ENCODE data around the gene LINC00237.

LINC00237 gene

DNA sequence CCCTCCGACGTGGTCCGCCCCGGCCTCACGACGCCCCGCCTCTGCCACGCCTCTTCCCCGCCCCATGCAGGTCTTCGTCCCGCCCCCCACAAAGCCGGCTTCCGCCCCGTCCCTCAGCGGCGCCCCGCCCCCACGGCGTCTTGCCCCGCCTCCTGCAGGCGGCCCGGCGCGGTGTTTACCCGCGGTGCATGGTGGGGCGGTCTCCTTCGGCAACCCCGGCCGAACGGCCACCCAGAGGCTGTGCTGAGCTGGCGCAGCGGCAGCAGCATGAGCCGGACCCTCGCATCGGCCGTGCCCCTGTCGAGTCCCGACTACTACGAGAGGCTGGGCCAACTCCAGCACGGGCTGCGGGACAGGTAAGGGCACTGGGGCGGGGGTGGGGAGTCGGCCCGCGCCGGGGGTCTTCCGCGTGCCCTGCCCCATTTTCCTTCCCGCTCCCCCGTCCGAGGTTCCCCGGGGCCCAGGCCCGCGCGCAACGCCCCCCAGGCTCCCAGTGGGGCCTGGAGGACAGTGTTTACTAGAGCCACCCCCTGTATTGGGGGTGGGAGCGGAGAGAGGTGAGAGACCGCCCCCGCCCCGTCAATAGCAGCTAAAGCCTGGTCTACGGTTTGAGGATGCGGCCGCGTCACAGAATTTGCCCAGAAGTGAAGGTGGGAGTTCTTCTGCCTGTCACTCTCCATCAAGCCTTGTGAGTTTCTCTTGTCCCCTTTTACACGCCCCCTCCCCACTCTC lies 19.9 kb upstream of the LINC00237 start, which contains the start of gene KIZ:
TSS of gene KIZ (plus strand) at position 234 of the 732 bp plus-strand sequence. CDS start at position 268, 34 bp downstream.
- FAIRE-seq: peak; percentile 97
- peak; percentile 92 for DNase-seq (ENCODE audit: extremely low spot score, insufficient read length, low read depth)

DNA sequence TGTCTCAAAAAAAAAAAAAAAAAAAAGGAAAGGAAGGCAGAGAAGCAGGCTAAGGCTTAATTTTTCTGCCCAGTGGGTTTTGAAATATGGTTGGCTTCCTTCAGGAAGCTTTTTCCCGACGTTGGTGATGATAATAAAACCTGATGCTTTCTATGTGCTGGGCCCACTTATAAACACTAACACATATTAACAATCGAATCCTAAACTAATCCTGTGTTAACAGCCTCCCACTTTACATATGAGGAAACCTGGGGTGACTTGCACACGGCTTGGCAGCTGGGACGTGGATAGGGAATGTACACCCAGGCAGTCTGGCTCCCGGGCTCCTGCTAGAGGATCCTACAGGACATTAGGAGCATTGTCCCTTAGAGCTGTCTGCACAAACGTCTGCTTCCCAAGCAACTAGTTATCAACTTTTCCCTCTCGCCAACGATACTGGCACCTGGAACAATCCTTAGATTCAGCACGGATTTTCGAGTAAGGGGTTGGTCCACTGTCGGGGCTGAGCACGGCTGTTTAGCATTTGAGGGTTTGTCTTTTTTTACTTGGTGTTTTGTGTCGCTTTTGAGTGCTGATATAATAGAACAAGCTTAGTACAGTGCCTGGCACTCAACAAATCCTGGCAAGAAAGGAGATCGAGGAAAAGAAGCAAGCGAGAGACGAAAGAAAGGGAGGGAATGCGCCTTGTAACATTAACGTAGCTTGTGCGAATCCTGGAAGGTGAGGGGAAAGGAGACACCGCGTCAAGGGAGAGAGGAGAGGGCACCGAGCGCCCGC lies 19.1 kb upstream of the LINC00237 start:
- FAIRE-seq: no peak
- DNase-seq (ENCODE audit: extremely low spot score, insufficient read length, low read depth): no peak

DNA sequence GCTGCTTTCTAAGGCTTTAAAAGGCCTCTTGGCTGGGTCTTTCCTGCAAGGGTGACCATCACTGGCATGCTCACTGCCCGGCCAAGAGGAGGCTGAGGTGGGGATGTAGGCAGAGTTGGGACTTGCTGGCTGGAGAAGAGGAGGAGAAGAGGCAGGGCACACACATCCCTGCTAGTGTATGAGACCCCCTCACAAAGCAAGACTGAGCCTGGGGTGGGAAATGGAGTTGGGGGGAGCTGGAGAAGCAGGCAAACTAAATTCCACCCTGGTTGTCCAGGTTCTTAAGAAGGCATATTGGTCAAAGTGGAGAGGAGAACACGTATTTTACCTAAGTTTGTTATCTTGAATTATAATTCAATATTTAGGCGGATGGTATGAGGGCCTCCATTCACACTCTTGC lies 18.0 kb upstream of the LINC00237 start:
- FAIRE-seq (no peak), DNase-seq (ENCODE audit: extremely low spot score, insufficient read length, low read depth) (no peak)

DNA sequence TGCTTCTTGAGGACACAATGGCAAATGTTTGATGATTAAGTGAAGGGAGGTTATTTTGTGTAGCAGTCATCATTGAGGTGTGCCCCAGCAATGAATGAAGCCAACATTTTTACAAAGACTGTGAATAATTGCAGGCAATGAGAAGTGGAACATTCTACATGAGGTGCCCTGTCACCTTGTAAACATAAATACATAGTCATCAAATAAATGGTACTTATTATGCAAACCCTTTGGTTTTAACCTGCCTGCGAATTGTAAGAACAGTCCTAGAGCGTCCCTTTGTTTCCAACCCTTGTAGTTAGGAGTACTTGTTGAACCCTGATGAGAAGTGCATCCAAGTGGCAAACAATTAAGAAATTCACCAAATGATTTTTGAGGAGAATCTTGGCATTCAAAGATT lies 12.6 kb upstream of the LINC00237 start:
- no peak for FAIRE-seq
- no peak for DNase-seq (ENCODE audit: extremely low spot score, insufficient read length, low read depth)

DNA sequence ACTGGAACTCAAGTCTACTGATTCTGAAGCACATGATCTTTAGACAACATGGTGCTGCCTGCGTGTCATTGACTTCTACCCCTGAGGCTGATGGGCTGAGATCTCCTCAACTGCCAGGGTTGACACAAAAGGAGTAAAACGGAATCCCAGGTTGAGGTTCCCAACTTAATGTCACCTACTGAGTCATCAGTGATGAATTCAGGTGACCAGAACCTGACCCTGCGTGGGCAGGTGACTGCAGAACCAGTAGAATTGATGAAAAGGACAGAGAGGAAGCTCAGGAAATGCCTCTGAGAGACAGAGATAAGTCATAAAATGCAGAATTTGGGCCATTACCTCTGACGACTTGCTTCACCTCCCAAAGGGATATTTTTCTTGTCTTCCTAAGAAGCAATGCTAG lies 12.0 kb upstream of the LINC00237 start:
- FAIRE-seq (no peak), DNase-seq (ENCODE audit: extremely low spot score, insufficient read length, low read depth) (no peak)

DNA sequence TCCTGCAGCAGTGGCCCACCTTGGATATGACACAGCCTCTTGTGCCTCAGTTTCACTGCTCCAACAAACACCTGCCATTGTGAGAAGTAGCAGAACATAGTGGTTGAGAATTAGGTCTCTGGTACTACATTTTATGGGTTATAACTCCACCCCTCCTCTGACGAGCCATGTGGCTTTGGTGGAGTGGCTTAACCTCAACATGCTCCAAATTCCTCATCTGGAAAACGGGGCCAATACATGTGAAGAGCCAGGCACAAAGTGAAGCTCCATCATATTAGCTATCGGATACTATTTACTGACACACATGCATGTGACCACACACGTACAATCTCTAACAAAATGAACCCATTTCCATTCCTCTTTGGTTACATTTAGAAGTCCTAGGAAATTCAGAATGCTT lies 11.4 kb upstream of the LINC00237 start:
- DNase-seq (ENCODE audit: extremely low spot score, insufficient read length, low read depth) (no peak), FAIRE-seq (no peak)

DNA sequence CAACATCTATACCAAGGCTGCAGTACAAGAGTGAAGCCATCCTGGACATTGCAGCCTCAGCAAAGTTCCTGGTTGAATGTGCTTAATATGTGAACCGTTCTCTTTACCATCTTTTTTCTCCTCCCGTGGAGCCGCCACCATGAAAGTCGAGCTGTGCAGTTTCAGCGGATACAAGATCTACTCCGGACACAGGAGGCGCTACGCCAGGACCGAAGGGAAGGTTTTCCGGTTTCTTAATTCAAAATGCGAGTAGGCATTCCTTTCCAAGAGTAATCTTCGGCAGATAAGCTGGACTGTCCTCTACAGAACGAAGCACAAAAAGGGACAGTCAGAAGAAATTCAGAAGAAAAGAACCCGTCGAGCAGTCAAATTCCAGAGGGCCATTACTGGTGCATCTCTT lies 8.4 kb upstream of the LINC00237 start:
- DNase-seq (ENCODE audit: extremely low spot score, insufficient read length, low read depth) (no peak), FAIRE-seq (no peak)

DNA sequence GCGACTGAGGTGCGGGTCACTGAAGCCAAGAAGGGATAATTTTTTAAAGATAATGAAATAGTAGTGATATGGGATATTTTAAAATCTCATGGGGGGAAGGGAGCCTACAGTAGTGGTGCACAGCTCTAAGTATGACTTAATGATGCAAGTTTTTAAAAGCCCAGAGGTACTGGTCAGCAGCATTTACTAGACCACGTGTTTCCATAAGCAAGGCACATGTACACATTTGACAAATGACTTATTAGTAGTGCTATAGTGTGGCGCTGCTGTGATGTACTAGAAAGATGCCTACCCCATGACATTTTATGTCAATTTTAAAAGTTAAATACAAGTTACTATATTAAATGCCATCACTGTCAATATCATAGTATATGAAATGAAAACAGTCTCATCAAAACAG lies 7.5 kb upstream of the LINC00237 start:
- no peak for FAIRE-seq
- DNase-seq (ENCODE audit: extremely low spot score, insufficient read length, low read depth): no peak

DNA sequence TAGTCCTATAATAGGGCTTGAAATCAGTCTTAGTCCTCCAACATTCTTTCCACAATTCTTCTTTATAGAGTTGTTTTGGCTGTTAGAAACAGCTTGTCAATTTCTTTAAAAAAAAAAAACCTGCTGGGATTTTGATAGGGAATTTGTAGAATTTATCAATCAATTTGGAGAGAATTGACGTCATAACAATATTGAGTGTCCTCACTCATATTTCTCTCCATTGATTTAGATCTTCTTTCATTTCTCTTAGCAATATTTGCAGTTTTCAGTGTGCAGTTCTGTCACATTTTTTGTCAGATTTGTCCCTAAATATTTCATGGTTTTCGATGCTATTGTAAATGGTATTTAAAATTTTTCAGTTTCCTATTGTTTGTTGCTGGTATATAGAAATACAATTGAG lies 5.3 kb upstream of the LINC00237 start:
- no peak for FAIRE-seq
- no peak for DNase-seq (ENCODE audit: extremely low spot score, insufficient read length, low read depth)

DNA sequence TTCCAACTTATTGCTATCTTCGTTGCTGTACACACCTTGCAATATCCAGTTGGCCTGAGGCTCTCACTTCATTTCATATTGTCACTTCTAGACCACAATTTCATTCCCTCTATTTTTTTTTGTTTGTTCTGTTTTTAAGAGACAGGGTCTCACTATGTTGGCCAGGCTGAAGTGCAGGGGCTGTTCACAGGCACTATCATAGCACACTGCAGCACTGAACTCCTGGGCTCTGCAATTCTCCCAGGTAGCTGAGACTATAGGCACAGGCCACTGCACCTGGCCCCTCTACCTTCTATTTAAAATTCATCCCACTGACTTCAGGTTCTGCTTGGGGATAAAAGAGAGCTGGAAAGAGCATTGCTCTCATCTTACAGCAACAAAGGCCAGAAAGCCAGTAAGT lies 4.7 kb upstream of the LINC00237 start:
- DNase-seq (ENCODE audit: extremely low spot score, insufficient read length, low read depth) (no peak), FAIRE-seq (no peak)

DNA sequence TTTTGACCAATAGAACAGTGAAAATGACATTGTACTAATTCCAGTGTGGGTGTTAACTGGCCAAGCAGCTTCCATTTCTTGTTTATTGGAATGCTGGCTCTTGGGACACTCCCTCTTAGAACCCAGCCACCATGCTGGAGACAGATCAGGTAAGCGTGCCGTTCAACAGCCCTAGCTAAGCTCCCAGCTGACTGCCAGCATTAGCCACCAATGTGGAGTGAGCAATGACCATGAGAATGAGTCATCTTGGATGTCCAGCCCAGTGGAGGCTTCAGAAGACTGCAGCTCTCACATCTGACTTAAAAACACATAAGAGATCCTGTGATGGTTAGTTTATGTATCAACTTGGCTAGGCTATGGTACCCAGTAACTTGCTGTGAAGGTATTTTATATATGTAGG lies 3.0 kb upstream of the LINC00237 start:
- DNase-seq (ENCODE audit: extremely low spot score, insufficient read length, low read depth) (no peak), FAIRE-seq (no peak)

DNA sequence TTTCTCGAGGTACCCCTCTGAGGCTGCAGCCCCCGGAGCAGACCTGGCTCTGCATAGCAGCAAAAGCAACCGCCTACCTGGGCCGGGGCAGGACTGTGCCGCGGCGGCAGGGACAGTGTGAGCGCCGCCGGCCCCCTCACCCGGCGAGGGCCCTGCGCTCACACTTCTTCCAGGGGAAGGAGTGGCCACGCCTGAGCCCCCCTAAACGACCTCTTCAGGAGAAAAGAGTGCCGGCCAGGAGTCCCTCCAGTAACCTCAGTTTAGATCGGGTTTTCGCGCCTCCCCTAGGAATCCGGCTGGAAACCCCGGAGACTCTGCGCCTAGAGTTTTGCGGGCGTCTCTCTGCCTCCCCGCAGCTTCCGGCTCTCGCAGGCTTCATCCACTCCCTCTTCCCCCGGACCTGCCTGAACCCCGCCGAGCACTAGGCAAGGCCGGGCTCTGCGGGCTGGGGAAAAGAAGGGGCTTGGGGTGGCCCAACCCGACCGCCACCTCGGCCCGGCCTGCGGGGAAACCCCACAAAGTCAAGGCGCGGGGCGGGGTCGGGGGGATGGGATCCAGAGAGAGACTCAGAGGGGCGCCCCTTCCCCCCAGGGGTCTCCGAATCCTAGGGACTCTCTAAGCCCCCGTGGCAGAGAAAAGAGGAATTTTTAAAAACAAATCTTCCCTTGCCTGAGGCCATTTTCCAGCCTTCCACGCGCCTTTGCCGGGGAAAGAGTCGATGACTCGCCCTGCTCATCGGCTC lies 558 bp downstream of the LINC00237 start:
- no peak for DNase-seq (ENCODE audit: extremely low spot score, insufficient read length, low read depth)

DNA sequence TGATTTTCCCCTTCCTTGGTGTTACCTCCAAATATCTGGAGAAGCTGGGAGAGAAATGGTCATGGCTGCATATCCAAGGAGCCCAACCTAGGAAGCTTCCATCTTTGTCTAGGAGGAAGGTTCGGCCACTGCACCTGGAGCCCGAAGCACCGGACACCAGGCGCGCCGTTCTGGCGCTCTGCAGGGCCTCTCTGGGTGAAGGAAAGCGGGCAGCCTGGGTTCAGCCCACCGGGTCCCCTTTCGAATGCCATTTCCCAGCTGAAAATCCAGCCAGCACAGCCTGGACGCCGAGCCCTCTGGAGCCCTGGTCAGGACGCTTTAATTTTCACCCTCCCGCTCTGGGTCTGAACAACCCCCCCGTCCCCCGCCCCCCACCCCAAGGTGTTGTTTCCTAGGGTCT lies 1.2 kb downstream of the LINC00237 start:
- FAIRE-seq: no peak

More for the DNA sequence above, 558 bp downstream of the LINC00237 start:
- FAIRE-seq: no peak

DNA sequence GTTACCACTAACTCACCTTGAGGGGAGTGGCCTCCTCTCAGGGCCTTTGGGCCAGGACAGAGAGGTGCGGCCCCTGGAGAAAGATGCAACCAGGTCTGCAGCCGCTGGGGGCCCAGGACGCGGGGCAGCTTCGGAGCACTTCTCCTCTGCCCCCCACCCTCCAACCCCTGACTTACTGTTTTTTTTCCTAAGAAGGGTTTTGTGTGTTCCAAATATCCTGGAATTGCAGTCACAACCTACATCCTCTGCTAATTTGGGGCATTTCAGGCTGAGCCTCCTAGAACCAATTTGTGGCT lies 1.7 kb downstream of the LINC00237 start:
- FAIRE-seq (no peak), DNase-seq (ENCODE audit: extremely low spot score, insufficient read length, low read depth) (no peak)

More for the DNA sequence above, 1.2 kb downstream of the LINC00237 start:
- no peak for DNase-seq (ENCODE audit: extremely low spot score, insufficient read length, low read depth)

DNA sequence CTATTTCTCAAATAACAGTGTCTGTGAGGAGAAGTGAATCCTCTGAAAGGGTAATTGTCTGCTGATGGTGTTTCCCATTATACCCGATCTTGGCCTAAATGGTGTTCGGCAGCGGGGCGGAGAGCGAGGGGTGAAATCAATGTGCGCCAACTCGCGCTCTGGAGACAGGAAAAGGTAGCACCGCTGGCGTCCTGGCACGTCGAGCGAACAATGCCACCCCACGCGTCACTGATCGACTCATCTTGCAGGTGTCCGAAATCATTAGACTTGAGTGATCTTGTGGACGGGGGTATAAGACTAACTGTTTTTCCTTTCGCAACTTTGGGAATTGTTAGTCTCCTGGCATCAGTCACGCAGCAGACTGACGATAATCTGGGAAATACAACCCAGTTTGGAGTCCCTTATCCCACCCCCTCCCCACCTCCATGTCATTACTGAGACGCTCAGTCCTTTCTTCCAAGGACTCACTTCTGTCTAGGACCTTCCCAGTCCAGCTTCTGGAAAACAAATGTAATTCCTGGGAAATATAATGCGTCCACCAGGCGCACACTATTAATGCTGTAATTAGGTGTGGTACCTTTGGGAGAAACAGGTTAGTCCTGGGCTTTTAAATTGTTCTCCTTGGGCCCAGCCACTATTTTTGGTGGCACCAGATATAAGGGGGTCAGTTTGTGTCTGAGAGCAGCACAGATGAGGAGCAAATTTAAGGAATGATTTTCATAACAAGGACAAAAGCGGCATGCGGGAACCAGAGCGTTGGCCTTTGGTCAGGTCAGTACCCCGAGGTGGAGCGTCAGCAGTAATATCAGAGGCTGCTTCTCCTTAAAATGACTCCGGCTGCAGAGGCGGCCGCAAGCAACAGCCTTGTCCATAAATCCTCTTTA lies 2.3 kb downstream of the LINC00237 start:
- DNase-seq (ENCODE audit: extremely low spot score, insufficient read length, low read depth) (no peak), FAIRE-seq (no peak)

DNA sequence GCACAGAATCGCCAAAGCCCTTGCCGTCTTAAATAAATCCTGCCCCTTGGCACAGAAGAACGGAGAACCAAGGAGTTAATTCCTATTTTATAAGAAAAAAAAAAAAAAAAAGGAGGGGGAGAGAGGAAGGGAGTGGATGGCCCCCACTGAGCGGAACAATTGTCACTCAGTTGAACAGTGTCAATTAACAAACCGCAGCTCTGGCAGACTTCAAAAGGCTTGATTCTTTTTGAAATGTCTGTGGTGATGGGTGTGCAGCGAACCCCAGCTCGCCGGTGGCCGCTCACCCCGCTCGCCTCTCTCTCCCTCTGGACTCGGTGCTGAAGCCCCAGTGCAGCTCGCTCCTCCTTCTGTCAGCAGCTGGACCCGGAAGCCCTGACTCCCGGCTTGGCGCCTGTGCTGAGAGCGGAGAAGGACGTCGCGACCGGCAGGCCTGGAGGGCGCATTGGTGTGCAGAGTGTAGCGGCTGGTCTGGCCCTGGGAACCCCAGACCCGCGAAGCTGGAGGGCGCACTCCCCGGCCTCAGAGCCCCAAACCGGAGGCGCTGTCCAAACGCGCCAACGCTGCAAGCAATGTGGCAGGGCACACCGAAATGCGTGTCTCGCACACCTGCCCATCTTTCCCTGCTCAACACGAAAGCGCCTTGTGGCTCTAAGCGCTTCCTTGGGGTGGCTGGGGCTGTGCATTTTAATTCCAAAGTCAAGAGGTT lies 3.4 kb downstream of the LINC00237 start:
- DNase-seq (ENCODE audit: extremely low spot score, insufficient read length, low read depth): no peak
- FAIRE-seq: no peak

DNA sequence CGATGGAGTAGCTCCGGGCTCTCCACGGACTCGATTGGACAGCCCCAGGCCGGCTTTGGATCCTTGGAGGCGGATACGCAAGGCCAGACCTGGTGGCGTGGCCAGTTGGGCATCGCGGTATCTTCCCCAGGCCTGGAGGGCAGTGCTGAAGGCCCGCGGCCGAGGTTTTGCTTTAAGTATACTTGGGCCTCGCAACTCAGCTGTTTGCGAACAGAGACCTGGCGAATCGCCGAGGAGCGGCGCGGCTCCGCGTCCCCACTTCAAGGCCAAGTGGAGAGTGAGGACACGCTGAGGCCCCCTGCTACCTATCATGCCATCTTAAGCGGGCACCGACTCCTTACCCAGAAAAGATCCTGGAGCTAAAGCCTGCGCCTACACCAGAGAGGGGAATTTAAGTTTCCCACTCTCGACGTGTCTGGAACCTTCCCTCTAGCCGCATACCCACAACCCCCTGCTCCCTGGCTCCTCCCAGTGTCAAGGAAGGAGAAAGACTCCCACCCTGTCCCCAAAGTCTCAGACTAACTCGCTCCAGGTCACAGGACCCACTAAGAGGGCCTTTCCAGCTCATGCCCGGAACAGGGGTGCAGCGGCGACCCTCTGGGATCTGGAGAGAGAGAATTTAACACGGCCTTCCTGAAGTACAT lies 4.1 kb downstream of the LINC00237 start:
- DNase-seq (ENCODE audit: extremely low spot score, insufficient read length, low read depth) (no peak), FAIRE-seq (no peak)

DNA sequence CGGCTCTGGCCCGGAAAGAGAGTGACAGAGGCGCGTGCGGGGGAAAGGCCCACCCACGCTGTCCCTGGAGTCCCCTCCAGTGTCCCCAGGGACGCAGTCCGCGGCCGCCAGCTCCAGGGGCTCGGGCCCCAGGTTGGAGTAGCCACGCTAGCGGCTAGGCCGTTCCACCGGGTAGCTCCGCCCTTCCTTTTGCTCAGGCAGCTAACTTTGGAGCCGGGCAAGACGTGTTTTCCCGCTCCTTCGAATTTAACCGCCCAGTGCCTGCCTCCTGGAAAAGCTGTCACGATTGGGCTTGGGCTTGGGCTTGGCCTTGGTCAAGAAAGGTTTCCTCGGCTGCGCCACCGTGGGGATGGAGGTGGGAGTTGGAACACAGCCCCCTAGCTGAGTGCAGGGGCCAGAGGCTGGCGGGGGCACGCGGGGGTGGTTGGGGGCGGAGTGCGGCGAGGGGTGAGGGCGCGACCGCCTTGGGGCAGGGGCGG lies 4.7 kb downstream of the LINC00237 start:
- DNase-seq (ENCODE audit: extremely low spot score, insufficient read length, low read depth) (no peak), FAIRE-seq (no peak)

All from GM18507 (cell line).